ENCODE measurements around the gene IDH3A.
A peak's percentile ranks its signal among the peaks of the same experiment; 100 is the strongest.

The IDH3A gene

DNA sequence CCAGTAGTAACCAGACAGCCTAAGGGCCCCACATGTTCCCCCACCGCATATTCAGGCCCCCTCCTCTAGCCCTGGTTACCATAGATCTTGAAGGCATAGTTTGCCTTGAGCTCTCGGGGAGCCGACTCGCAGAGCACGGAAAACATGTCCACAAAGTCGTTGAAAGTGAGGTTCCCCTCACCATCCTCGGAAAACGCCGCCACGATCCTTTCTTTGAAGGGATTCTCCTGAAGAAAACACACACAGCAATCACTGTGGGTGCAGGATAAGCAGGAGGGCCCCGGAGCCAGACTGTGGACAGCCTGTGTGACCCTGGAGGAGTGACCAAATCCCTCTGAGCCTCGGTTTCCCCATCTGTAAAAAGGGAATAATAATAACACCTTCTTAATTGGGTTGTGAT lies 40.0 kb upstream of the IDH3A start:
- no peak for DNase-seq (ENCODE audit: low read depth in 1 of 2, low spot score in 1 of 2)
- in situ Hi-C loops (cut with HindIII; ENCODE audit: low pct_unique_long_range_greater_than_20kb, low sequenced_read_pairs): no loop called here
- no peak for TF ChIP-seq JUND (IDR thresholded peaks at IDR 0.05; ENCODE audit: low read depth)

DNA sequence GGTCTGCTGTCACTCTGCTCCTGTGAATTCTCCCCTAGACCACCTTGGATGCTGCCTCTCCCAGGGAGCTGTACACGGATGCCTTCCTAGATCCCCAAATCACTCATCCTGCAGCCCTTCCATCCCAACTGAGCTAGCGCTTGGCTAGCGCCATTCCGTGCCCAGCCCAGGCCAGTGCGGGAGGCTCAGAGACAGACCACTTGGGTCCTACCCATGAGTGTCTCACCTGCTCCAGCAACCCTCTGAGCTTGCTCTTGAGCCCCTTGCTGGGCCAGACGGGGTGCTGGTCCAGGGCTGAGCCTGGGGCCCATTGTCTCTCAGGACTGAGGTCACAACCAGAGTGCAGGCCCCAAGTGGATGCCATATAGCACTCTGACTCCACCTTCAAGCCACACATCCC lies 39.1 kb upstream of the IDH3A start:
- no peak for DNase-seq (ENCODE audit: low read depth in 1 of 2, low spot score in 1 of 2)
- in situ Hi-C loops (cut with HindIII; ENCODE audit: low pct_unique_long_range_greater_than_20kb, low sequenced_read_pairs): no loop called here

DNA sequence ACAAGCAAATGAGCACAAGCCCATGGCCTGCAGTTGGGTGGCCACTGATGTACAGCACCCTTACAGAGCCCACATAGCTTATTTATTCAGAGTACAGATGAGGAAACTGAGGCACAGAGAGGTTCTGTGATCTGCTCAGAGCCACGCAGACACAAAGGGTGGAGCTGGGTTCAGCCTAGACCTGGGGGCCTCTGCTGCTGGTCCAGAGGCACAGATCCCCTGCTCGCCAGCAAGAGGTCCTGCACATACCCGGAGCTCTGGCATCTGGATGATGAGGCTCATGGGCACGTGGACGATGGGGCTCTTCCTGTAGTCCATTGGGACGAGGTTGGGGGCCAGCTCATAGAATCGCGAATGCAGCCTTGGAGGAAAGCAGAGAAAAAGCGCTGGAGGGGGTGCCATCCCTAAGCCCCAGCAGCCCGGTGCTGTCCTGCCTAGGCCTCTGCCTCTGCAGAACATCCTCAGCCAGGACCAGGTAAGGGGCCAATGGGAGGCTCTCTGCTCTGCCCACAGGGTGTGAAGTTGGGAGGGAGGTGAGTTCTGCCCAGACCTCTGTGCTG lies 38.2 kb upstream of the IDH3A start:
- DNase-seq (ENCODE audit: low read depth in 1 of 2, low spot score in 1 of 2): no peak

More for the DNA sequence above, 39.1 kb upstream of the IDH3A start:
- no peak for TF ChIP-seq JUND (IDR thresholded peaks at IDR 0.05; ENCODE audit: low read depth)

DNA sequence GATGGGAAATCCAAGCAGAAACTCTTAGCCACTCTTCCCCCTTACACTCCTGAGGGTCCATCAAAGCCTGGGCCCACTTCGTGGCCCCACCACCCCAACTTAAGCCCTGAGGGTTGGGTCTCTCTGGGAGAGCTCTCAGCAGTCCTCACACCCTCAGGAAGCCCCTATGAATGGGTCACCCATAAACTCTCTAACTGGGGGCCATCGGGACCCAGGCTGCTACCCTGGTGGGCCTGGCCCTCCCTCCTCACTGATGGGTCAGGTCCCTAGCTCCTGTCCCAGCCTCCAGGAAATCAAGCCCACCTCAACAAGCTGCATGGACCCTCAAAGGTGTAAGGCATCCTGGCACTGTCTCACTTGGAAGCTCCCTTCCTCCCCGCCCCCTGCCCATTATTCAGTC lies 37.4 kb upstream of the IDH3A start:
- no peak for TF ChIP-seq JUND (IDR thresholded peaks at IDR 0.05; ENCODE audit: low read depth)
- in situ Hi-C loops (cut with HindIII; ENCODE audit: low pct_unique_long_range_greater_than_20kb, low sequenced_read_pairs): no loop called here
- DNase-seq (ENCODE audit: low read depth in 1 of 2, low spot score in 1 of 2): no peak

More for the DNA sequence above, 38.2 kb upstream of the IDH3A start:
- no peak for TF ChIP-seq JUND (IDR thresholded peaks at IDR 0.05; ENCODE audit: low read depth)
- in situ Hi-C loops (cut with HindIII; ENCODE audit: low pct_unique_long_range_greater_than_20kb, low sequenced_read_pairs): no loop called here

DNA sequence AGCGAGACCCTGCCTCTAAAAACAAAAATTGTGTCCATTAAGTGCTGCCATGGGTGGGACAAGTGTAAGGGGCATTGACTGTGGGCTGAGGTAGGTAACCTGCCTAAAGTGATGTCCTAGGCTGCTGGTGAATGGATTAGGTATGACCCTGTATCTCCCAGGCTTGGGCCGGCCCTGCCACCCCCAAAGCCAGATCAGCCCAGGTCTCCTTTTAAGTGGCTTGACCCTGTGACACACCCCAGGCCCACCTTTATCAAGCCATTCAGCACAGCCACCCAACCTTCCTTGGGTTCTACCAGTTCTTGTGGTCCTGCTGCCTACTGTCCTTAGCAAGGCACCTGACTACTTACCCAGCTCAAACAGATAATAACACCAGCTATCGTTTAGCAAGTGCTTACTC lies 36.6 kb upstream of the IDH3A start:
- in situ Hi-C loops (cut with HindIII; ENCODE audit: low pct_unique_long_range_greater_than_20kb, low sequenced_read_pairs): no loop called here
- no peak for TF ChIP-seq JUND (IDR thresholded peaks at IDR 0.05; ENCODE audit: low read depth)
- no peak for DNase-seq (ENCODE audit: low read depth in 1 of 2, low spot score in 1 of 2)

DNA sequence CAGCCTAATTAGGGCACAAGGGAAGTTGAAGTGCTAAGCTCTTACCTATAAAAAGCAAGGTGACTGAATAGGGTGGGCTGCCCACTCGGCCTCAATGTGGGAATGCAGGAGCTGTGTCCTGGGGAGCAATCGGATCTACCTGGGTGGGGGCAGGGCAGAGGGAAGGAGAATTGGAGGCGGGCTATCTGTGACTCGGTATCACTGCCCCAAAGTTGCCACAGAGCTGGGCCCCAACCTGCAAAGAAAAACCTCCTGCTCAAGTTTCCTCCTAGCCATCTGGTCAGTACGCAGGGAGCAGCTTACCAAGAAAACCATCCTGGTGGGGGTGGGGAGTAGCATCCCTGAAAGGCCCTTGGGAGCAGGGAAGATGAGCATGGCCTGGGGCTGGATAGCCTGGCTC lies 28.6 kb upstream of the IDH3A start:
- no peak for TF ChIP-seq JUND (IDR thresholded peaks at IDR 0.05; ENCODE audit: low read depth)
- no peak for DNase-seq (ENCODE audit: low read depth in 1 of 2, low spot score in 1 of 2)
- in situ Hi-C loops (cut with HindIII; ENCODE audit: low pct_unique_long_range_greater_than_20kb, low sequenced_read_pairs): no loop called here

DNA sequence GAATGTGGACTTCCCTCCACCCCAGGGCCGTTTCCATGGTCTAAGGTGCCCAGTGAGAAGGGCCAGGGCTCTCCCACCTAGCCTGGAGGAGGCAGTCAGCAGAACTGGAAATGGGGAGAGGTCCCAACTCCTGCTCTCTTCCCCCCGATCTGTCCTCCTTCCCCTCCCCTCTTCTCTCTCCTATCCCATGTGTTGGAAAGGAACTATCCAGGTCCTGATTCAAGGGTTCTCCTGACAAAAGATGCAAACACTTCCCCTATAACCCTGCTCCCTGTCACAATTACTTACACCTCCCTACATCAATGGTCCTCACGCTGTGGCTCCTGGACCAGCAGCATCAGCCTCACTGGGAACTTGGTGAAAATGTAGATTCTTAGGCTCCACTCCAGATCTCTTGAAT lies 23.9 kb upstream of the IDH3A start:
- DNase-seq (ENCODE audit: low read depth in 1 of 2, low spot score in 1 of 2): no peak
- no peak for TF ChIP-seq JUND (IDR thresholded peaks at IDR 0.05; ENCODE audit: low read depth)
- in situ Hi-C loops (cut with HindIII; ENCODE audit: low pct_unique_long_range_greater_than_20kb, low sequenced_read_pairs): no loop called here

DNA sequence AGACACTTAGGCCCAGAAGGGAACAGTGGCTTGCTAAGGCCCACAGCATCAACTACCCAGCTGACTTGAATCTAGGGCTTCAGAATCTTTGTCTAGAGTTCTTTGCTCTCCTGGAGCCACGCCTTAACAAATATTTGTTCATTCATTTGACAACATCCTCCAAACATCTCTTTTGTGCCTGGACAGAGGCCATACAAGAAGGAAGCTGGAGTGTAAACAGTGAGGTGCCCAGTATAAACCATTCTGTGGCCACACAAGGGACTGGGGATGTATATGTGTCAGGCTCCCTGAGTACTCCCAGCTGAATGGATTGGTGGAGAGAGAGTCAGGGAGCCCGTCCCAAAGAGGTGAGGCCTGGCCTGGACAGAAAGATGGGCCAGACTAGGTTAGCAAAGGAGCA lies 21.3 kb upstream of the IDH3A start:
- in situ Hi-C loops (cut with HindIII; ENCODE audit: low pct_unique_long_range_greater_than_20kb, low sequenced_read_pairs): no loop called here
- TF ChIP-seq JUND (IDR thresholded peaks at IDR 0.05; ENCODE audit: low read depth): no peak
- peak; percentile 49 to 90 for DNase-seq (ENCODE audit: low read depth in 1 of 2, low spot score in 1 of 2)

DNA sequence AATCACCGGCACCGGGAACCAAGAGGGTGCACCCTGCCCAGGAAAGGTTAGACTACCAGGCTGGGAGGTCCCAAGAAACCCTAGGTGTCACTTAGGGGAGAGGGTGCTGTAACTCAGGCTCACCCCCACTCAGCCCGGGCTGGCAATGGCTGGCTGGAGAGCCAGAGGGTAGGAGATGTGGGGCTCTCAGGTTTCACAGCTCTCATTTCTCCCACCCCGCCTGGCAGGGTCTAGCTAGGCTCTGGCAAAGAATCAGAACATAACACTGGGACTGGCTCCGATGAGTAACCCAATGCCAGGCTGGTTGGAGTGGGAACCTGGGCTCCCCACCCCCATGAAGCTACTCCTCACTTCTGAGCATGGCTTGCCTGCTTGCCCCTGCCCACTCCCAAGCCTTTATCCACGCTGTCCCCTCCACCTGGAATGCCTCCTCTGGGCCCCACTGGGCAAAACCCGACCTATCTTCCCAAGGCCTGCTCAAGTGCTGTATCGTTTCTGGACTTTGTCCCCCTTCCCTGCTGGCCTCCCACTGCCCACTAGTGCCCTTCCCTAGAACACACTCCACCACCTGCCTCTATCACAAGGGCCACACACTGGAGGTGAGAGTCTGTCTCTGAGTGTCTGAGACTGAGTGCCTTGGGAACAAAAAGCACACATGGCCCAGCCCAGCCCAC lies 19.9 kb upstream of the IDH3A start:
- no peak for TF ChIP-seq JUND (IDR thresholded peaks at IDR 0.05; ENCODE audit: low read depth)
- no peak for DNase-seq (ENCODE audit: low read depth in 1 of 2, low spot score in 1 of 2)
- in situ Hi-C loops (cut with HindIII; ENCODE audit: low pct_unique_long_range_greater_than_20kb, low sequenced_read_pairs): no loop called here

DNA sequence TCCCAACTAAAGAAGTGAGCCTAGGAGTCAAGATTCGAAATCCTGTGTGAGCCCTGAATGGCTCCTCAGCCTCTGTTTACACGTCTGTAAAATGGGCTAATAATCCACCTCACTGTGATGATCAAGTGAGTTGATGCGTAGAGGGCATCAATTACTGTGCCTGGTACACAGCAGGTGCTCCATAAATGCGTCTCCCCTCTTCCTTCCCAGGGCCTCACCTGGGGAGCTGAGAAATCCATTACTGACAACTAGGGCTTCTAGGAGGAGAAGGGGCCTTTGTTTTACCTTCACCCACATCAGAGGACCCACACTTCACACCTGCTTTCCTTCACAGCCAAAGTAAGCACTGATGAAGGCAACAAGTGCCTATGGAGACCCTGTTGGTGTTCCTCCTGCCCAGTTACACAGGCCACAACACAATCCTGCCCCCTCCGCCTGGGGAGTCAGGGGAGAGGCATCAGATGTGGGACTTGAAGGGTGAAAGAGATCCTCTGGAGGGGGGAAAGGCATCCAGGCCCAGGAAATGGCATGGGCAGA lies 19.3 kb upstream of the IDH3A start:
- no peak for DNase-seq (ENCODE audit: low read depth in 1 of 2, low spot score in 1 of 2)
- in situ Hi-C loops (cut with HindIII; ENCODE audit: low pct_unique_long_range_greater_than_20kb, low sequenced_read_pairs): no loop called here
- no peak for TF ChIP-seq JUND (IDR thresholded peaks at IDR 0.05; ENCODE audit: low read depth)

DNA sequence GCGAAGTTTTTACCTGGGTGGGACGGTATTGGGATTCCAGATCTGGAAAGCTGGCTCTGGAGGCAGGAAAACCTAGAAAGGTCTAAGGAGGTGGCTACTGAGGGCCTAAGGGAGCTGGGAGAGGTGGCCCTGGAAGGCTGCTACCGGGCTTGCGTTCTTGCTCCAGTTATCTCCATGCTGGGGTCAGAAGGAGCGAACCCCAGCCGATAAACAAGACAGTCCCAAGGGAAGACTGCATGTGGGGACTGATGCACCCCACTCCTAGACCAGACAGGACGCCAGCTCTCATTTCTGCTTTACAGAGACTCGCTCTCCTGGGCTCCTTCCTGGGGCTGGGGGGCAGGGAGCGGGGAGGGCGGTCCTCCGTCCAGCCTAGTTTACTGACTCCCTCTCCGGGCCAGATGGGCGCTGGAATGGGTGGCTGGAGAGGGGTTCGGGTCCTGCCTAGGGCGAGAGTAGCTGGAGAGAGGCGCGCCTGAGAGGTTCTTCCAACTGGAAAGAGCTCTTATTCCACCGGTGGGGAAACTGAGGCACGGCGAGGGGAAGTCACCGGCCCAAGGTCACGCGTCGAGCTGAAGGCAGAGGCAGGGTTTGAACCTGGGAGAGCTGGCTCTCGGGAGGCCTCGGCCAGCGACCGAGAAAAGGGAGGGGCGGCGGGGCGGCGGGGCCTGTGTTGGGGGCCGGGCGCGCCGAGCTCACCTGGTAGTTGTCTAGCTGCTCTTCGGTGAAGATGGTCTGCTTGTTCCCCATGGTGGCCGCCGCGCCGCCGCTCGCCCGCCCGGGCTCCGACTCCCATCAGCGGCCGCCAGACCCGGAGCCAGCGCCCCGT lies 18.5 kb upstream of the IDH3A start:
- in situ Hi-C loops (cut with HindIII; ENCODE audit: low pct_unique_long_range_greater_than_20kb, low sequenced_read_pairs): no loop called here
- DNase-seq (ENCODE audit: low read depth in 1 of 2, low spot score in 1 of 2): no peak
- TF ChIP-seq JUND (IDR thresholded peaks at IDR 0.05; ENCODE audit: low read depth): no peak

DNA sequence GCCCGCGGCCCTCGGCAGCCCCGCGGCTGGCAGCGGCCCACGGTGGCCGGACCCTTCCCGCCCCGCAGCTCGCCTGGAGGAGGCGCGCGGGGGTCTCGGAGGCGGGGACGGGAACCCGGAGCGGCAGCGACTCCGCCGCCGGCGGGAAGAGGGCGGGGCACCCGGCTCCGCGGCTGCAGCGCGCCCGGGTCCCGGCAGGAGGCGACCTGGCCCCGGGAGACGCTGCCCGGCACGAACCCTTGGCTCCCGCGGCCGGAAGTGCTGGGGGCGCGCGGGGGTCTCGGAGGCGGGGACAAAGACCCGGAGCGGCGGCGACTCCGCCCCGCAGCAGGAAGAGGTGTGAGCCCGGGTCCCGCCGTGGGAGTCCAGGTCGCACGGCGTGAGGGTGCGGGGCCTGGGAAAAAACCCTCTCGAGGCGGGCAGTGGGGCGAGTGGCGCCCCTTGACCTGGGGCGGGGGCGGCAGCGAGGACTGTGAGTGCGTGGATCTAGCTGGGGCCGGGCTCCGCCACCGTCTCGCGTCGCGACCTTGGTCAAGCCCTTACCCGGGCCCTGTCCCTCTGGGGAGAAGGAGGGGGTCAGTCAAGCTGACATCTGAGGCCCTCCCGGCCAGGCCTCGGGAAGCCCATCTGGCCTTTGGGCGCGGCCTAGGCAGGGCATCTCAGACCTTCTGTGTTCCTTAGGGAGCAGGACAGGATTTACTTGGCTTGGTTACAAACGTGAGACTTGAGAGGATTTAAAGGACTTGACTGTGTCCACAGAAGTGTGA lies 17.7 kb upstream of the IDH3A start, which contains the start of gene CIB2:
CIB2 (minus strand) TSS at position 151 of the 767 bp plus-strand sequence. CDS start 230 bp downstream, outside the sequence.
- DNase-seq (ENCODE audit: low read depth in 1 of 2, low spot score in 1 of 2): peak; percentile 56 to 84
- TF ChIP-seq JUND (IDR thresholded peaks at IDR 0.05; ENCODE audit: low read depth): no peak
- in situ Hi-C loops (cut with HindIII; ENCODE audit: low pct_unique_long_range_greater_than_20kb, low sequenced_read_pairs): no loop called here
